Activated T-cell treated with anti-CD3 and anti-CD28 coated beads for 24 hours (primary cell): Measurements from ENCODE around the gene RPTOR.

Experiments used
- DNase-seq: peaks from one replicate; pipeline ENCODE4 v3.0.0-alpha.2; 2020; ENCODE audit warnings: low read depth

RPTOR gene

GRCh38 chr17:80818871-80819270 is 274.2 kb downstream of the RPTOR start:
- DNase-seq, result no peak

- DNase-seq, result no peak
Measured at GRCh38 chr17:80819422-80820164, 275.0 kb downstream of the RPTOR start.

- DNase-seq, result no peak
Measured at GRCh38 chr17:80820331-80820730, 275.7 kb downstream of the RPTOR start.

GRCh38 chr17:80821546-80821945 is 276.9 kb downstream of the RPTOR start:
- no peak for DNase-seq

DNA sequence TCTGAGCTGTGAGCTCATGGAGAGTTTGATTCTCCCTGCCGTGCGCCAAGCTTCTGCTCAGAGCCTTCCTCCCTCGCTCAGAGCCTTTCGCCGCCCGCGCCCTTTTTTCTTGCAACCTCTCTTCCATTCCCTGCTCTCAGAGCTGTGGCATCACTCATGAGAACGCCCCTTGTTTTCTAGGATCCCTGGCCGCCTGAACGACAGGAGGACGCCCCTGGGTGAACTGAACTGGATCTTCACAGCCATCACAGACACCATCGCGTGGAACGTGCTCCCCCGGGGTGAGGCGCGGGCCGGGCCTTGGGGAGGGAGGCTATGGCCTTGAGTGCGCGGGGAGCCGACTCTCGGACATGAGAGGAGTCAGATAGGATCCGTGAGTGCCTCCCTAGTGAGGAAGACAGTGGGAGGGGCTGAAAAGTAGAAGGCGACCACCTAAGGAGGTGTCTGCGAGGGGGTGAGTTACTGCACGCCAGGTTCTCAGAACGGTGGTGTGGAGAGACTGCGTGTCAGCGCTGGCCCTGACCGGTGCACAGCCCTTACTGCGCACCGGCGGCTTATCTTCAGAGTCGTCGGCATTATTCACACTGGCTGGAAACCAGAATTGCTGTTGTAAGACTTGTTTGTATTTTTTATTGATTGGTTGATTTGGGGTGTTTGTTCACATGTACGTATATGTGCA is 277.5 kb downstream of the RPTOR start:
- DNase-seq, result no peak

- no peak for DNase-seq
Measured at GRCh38 chr17:80822700-80823410, 278.2 kb downstream of the RPTOR start.

DNA sequence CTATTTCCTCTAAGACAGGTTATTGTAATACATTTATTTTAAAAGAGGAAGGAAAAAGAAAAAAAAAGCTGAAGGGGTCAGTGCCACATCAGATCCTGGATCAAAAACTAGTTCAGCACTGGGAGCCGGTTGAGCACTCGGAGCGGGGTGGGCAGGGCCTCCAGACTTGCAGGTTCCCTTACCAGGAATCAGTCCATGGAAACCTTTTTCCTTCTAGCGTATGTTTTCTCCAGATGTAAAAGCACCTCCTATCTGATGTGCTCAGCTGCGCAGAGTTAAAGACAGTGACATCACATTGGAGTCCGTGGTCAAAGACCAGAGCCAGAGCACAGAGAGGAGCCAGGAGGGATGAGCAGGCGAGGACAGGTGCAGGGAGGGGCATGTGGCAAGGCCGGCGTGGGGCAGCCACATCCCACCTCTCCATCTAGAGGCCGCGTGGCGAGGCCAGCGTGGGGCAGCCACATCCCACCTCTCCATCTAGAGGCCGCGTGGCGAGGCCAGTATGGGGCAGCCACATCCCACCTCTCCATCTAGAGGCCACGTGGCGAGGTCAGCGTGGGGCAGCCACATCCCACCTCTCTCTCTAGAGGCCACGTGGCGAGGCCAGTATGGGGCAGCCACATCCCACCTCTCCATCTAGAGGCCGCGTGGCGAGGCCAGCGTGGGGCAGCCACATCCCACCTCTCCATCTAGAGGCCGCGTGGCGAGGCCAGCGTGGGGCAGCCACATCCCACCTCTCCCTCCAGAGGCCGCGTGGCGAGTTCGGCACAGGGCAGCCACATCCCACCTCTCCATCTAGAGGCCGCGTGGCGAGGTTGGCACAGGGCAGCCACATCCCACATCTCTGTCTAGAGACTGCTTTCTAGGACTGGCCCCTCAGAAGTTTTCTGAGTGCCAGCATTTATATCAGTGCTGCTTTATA is 280.2 kb downstream of the RPTOR start:
- no peak for DNase-seq

- no peak for DNase-seq
Measured at GRCh38 chr17:80825471-80826345, 281.1 kb downstream of the RPTOR start.

DNA sequence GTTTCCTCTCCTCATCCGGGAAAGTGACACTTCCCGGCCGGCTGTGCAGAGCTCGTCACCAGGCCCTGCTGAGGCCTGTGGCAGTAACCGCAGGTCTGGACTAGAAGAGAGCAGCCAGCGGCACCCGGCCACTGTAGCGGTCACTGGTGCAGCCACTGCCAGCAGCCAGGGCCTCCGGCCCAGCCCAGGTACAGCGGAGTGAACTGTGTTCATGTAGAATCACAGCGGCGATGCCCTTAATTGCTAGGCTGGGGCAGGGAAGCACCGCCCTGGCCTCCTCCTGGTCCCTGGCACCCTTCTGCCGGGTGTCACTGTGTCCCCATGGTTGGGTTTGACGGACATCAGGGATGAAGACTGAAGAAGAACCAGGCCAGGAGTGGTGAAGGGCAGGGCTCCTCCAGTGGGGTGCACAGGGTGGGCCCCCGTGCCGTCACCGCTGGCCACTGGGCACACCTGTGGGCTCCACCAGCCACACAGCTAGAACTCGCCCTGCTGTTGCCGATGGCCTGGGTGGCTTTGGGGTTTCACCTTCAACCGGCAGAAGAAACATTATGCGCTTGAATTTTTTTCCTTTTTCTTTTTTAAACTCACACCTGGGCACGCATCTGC is 281.8 kb downstream of the RPTOR start:
- DNase-seq, result no peak

DNA sequence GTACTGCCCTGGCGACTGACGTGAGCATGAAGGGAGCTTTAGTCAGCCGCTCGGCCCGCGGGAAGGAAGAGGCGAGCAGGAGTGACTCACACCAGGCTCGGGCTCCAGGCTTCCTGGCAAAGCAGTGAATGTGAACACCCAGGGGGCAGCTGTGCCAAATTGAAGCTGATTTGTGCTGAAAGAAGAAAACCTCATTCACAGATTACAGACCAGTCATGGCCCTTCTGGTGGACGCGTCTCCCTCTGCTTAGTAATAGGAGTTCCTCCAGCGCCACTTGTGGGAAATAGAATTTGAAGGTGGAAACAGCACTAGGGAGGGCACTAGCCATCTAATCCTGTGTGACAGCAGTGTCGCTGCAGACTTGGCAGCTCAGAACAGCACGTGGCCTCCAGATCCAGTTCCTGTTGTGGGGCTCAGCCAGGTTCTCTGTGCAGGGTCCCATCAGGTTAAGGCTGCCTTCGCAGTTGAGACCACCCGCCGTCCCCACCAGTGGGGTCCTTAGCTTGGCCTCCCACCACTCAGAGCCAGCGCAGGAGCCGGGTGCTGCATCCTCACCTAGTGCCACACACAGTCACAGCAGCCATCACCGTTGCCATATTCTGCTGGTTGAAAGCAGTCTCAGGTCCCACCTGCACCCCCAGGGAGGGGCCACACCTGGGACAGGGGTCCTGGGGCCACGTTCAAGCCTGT is 282.5 kb downstream of the RPTOR start:
- DNase-seq, result no peak

DNA sequence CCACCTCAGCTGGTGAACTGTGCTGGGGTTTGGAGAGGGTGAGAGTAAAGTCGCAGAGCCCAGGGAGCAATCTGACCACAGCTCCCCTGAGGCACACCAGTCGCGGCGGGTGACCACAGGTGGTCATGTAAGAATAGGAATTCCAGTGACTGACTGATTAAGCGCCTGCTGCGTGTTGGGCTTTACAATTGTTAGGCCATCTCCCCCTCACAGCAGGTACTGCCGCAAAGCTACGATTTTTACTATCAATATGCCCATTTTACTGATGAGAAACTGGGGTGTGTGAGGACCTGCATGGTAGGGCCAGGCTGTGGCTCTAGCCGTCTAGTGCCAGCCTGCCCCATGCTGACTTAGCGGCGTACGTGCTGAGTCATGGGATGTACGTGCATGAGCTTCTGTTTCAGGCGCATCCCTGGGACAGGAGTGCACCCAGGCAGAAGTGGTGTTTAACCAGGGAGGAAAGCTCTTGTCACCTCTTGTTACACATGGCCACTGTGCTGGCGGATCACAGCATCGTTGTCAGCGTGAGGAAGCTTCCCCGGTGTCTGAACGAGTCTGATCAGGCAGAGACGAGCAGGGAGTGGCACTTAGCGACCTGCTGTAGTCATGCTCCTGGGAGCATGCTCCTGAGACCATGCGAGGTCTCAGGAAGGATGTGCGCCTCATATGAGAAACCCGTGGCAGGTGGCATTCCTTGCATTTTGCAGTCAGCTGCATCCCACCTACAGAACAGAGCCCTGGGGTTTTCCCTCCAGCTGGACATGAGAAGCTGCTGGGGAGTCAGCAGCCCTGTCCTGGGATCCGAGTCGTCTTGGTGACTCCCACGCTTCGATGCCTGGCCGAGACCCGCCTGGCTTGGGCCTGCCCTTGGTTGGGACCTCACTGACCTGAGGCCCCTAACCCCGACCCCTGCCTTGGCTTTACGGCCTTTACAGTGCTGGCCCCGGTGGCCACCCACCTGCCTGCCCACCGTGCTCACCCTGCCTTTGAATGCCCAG is 283.3 kb downstream of the RPTOR start:
- DNase-seq, result no peak

DNA sequence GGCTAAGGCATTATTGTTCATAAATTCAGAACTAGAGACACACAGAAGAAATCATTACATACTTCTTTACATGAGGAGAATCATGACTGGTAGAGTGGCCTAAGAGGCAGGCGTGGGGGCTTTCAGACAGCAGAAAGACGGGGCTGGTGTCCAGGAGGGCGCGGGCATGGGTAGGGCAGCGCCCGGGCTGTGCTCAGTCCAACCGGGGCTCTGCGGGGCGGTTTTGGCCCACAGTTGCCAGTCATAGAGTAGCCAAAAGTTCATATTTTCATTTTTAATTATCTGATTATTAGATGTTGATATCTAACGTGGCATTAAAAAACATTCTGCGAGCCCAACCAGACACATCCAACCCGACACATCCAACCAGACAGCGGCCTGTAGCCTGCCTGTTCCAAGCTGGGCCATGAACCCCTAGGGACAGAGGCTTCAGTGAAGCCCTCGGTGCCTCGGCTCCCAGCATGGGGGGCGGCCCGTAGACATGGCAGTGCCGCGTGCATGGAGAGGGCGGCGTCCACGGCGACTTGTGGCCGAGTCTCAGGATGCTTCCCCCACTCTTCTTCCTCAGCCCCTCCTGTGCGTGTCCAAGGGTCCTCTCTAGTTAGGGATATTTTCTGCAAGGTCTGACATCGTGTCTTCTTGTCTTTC is 284.7 kb downstream of the RPTOR start:
- no peak for DNase-seq

DNA sequence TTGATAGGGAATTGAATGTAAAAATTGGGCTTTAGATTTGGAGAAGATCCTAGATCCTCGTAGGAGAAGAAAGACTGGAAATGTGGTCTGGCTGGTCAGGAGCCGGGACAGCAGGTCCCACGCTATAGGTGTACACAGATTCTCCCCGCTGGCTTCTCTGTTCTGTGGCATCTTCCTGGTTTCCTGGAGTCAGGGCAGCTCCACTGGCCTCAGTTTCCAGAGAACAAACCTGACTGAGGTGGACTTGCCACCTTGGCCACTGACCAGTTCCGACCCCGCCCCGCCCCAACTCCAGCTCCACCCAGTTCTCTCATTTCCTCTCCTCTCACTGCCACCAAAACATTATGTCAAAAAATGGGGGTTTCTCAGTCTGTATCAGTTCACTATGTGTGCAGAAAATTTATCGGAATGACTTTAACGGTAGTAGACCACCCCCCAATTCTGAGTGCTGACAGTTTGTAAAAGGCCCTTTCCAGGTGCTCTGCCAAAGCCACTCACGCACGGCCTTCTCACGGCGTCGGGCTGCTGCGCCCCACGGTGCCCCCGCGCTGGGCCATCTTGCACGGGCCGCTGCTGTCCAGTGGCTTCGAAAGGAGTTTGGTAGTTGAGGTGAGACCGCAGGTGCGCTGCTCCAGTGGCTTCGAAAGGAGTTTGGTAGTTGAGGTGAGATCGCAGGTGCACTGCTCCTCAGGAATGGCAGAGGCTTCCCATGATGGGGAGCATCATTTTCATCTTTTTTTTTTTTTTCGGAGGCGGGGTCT is 285.6 kb downstream of the RPTOR start:
- no peak for DNase-seq

DNA sequence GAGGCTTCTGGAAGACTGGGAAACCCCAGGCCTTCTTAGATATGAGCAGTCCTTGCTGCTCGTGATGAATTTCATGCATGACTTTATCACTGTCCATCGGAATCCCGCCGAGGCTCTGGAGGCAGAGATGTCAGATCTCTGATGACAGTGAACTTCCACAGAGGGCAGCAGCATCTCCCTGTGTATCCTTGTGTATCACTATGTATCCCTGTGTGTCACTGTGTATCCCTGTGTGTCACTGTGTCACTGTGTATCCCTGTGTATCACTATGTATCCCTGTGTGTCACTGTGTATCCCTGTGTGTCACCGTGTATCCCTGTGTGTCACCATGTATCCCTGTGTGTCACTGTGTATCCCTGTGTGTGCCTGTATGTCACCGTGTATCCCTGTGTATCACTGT is 286.9 kb downstream of the RPTOR start:
- DNase-seq, result no peak

GRCh38 chr17:80832266-80832676 is 287.6 kb downstream of the RPTOR start:
- no peak for DNase-seq

GRCh38 chr17:80832888-80833583 is 288.4 kb downstream of the RPTOR start:
- DNase-seq, result peak; percentile 82
